Right renal pelvis (tissue), 4 donors: ENCODE data around the gene GLB1L3. TPM values are rescaled to one million over a fixed set of nuclear protein-coding genes. Genes with fewer than 3 reads are reported as not detected.

Experiments
- DNase-seq, 4 donors: peaks; one replicate each; pipeline ENCODE4 v3.0.0-alpha.2; 2013; ENCODE audit warnings: low read depth in 4 of 4, low spot score in 3 of 4, missing footprints in 1 of 4
- polyA plus RNA-seq, 4 donors: library from polyadenylated mRNA; unstranded; fragments of 120-200 nt; gene quantifications; one replicate each; pipeline ENCODE4 v1.2.1, GENCODE V29; 2013; ENCODE audit not compliant: insufficient read length in 4 of 4

GLB1L3 gene
- polyA plus RNA-seq, result 1 to 10 TPM in 3 of 4 donors, under 1 TPM in 1; 1.00 to 1.6 (median 1.4) TPM

- DNase-seq, result no peak
Observed at GRCh38 chr11:134275534-134276395, at the start of gene GLB1L3. TSS of gene GLB1L3 (plus strand) at chr11:134276379. CDS start at chr11:134276741, 362 bp downstream.

- no peak for DNase-seq
Observed at GRCh38 chr11:134226806-134227325, 49.3 kb upstream of the GLB1L3 start.

- DNase-seq, result no peak
Observed at GRCh38 chr11:134228625-134229024, 47.6 kb upstream of the GLB1L3 start.

- DNase-seq, result no peak
Observed at GRCh38 chr11:134229126-134229790, 46.9 kb upstream of the GLB1L3 start.

GRCh38 chr11:134230339-134230738, 45.8 kb upstream of the GLB1L3 start:
- no peak for DNase-seq

GRCh38 chr11:134231958-134232659, 44.1 kb upstream of the GLB1L3 start:
- DNase-seq, result no peak

GRCh38 chr11:134233729-134234179, 42.4 kb upstream of the GLB1L3 start:
- no peak for DNase-seq

- DNase-seq, result no peak
Observed at GRCh38 chr11:134235399-134235798, 40.8 kb upstream of the GLB1L3 start.

GRCh38 chr11:134236834-134237556, 39.2 kb upstream of the GLB1L3 start:
- no peak for DNase-seq

- DNase-seq, result no peak
Observed at GRCh38 chr11:134237557-134237922, 38.6 kb upstream of the GLB1L3 start.

GRCh38 chr11:134238956-134239355, 37.2 kb upstream of the GLB1L3 start:
- DNase-seq, result no peak

- no peak for DNase-seq
Observed at GRCh38 chr11:134240592-134240991, 35.6 kb upstream of the GLB1L3 start.

GRCh38 chr11:134242376-134242775, 33.8 kb upstream of the GLB1L3 start:
- DNase-seq, result no peak

- no peak for DNase-seq
Observed at GRCh38 chr11:134243913-134244312, 32.3 kb upstream of the GLB1L3 start.

GRCh38 chr11:134244593-134244992, 31.6 kb upstream of the GLB1L3 start:
- DNase-seq, result no peak

GRCh38 chr11:134245434-134245833, 30.7 kb upstream of the GLB1L3 start:
- DNase-seq, result no peak

- no peak for DNase-seq
Observed at GRCh38 chr11:134246100-134246499, 30.1 kb upstream of the GLB1L3 start.

GRCh38 chr11:134246678-134247077, 29.5 kb upstream of the GLB1L3 start:
- DNase-seq, result no peak

- DNase-seq, result no peak
Observed at GRCh38 chr11:134248910-134249480, 27.2 kb upstream of the GLB1L3 start.

- DNase-seq, result no peak
Observed at GRCh38 chr11:134250246-134250645, 25.9 kb upstream of the GLB1L3 start.
